ENCODE data around the gene PHC1.

GRCh38 chr12:8911606-8912268, 2.6 kb upstream of the PHC1 start:
- TF ChIP-seq CTCF (IDR thresholded peaks at IDR 0.05) (no peak), POLR2A (IDR thresholded peaks at IDR 0.05) (no peak)

Data from testis (tissue), 2 donors.